ENCODE results near the gene CRY2.

DNA sequence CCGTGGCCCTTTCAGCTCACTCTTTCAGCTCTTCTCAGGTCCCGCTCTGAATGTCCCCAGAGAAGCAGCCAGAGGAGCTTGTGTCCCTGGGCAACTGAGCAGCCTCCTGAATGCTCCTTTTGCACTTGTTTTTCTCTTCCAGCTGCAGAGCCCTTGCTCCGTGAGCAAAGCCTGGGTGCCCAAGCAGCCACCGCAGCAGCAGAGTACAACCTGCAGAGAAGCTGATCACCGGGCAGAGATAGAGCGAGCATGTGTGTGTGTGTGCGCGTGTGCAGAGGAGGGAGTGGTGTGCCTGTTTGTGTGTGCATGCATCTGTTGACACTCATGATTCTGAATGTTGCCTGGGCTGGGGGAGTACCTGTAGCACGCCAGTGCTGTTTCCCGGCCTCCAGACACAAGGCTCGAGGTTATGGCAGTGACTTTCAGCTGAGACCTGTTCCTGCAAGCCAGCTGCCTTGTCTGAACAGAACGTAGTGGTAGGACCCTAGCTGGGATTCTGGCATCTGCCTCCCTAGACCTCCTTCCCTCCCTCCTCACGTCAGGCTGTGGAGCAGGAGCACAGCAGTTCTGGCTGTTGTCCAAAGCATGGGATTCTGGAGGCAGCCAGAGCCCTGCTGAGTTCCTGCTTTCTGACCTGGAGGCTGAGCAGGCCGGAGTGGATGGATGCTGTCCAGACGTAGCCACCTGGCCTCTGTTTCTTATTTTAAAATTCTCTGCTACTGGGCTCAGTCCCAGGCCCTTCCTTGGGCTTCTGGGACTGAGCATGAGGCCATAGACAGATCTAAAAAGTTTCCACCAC, 33.7 kb downstream of the CRY2 start:
- TF ChIP-seq, protein P1, sequence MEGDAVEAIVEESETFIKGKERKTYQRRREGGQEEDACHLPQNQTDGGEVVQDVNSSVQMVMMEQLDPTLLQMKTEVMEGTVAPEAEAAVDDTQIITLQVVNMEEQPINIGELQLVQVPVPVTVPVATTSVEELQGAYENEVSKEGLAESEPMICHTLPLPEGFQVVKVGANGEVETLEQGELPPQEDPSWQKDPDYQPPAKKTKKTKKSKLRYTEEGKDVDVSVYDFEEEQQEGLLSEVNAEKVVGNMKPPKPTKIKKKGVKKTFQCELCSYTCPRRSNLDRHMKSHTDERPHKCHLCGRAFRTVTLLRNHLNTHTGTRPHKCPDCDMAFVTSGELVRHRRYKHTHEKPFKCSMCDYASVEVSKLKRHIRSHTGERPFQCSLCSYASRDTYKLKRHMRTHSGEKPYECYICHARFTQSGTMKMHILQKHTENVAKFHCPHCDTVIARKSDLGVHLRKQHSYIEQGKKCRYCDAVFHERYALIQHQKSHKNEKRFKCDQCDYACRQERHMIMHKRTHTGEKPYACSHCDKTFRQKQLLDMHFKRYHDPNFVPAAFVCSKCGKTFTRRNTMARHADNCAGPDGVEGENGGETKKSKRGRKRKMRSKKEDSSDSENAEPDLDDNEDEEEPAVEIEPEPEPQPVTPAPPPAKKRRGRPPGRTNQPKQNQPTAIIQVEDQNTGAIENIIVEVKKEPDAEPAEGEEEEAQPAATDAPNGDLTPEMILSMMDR (IDR thresholded peaks at IDR 0.05 in 8 of 11, conservative IDR thresholded peaks at IDR 0.05 in 3 of 11), result no peak
- TF ChIP-seq POLR2AphosphoS5 (IDR thresholded peaks at IDR 0.05), result no peak
- no peak for TF ChIP-seq POLR2A (IDR thresholded peaks at IDR 0.05)

Data from spleen (tissue), 7 donors.